GM12874 (cell line): ENCODE results near the gene CUEDC1.

Experiments
- CTCF ChIP-seq: IDR thresholded peaks from 2 replicates; pipeline ENCODE4 v1.5.1; 2011; ENCODE audit warnings: low read depth, mild to moderate bottlenecking, control low read depth, low read length, moderate library complexity; ENCODE audit not compliant: insufficient read depth

CUEDC1 gene

DNA sequence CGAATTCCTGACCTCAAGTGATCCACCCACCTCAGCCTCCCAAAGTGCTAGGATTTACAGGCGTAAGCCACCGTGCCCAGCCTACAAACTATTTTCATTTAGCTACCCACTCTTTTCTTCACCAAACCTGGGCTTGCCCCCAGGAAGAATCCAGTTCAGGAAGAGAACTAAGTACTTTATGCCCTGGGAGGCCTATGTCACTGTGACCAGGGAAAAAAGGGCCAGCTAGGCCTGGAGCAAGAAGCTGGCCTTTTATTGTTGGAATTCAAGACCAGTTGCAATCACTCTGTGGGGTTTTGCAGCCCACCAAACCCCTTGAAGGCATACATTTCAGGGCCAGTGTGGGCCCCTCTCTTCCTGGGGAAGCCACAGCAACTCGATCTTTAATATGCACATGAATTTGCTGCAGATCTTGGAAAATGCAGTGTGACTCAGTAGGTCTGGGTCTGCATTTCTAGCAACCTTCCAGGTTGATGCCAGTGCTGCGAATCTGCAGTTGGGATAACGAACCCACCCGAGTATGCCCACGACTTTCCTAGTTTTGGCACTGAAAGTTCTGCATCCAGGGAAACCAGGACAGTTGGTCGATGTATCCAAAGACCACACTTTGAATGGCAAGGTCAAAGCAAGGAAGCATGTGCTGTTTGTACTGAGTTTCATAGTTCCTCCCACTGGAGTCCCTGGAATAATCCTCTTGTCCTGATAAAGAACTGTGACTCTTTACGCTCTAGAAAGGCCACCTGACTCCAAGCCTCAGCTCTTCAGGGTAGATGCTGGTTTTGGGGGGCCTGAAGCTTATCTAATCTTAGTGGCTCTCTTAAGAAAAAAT, 98.2 kb downstream of the CUEDC1 start:
- no peak for TF ChIP-seq CTCF

GRCh38 chr17:57855391-57856035, 99.7 kb downstream of the CUEDC1 start:
- no peak for TF ChIP-seq CTCF

GRCh38 chr17:57853695-57854094, 101.5 kb downstream of the CUEDC1 start:
- TF ChIP-seq CTCF = no peak

DNA sequence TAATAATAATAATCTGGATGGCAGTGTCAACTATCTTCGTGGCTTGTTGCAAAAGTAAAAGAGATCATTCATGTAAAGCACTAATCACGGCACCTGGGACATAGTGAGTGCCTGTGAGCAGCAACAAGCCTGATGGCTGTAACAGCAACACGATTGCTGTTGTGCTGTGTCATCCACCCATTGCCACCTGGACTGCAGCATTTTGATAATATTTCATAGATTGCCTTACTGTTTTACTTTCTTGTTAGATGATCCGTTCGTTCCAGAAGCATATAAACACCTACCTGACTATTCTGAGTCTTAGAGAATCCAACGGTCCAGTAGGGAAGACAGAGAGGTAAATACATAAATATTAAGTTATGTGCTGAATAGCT, 102.3 kb downstream of the CUEDC1 start:
- TF ChIP-seq CTCF = no peak

DNA sequence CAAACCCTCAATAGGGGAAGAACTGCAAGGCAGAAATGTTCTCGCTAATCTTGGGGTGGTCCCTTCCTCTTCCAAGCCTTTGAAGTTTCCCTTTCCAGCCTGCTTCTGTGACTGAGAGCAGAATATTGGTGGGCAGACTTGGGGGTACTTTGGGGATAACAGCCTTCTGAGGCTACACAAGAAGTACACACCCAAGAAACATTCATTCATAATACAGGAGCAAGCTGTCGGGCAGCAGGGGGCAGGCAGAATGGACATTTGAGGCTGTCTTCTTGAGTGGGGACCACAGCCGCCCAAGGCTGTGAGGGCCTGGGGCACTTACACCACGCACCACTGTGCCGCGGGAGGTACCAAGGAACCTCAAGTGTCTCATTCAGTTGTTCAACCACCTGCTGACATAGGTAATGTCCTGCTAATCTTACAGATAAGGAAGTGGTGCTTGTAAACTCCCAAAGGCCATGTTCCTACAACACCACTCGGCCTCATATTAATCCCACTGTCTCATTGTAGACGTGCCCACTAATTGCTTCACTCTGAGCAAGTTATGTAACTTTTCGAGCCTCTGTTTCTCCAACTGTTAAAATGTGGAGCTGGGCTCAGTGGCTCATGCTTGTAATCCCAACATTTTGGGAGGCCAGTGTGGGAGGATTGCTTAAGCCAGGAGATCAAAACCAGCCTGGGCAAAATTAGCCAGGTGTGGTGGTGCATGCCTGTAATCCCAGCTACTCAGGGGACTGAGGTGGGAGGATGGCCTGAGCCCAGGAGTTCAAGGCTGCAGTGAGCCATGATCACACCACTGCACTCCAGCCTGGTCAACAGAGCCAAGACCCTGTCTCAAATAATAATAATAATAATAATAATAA, 102.9 kb downstream of the CUEDC1 start:
- no peak for TF ChIP-seq CTCF

DNA sequence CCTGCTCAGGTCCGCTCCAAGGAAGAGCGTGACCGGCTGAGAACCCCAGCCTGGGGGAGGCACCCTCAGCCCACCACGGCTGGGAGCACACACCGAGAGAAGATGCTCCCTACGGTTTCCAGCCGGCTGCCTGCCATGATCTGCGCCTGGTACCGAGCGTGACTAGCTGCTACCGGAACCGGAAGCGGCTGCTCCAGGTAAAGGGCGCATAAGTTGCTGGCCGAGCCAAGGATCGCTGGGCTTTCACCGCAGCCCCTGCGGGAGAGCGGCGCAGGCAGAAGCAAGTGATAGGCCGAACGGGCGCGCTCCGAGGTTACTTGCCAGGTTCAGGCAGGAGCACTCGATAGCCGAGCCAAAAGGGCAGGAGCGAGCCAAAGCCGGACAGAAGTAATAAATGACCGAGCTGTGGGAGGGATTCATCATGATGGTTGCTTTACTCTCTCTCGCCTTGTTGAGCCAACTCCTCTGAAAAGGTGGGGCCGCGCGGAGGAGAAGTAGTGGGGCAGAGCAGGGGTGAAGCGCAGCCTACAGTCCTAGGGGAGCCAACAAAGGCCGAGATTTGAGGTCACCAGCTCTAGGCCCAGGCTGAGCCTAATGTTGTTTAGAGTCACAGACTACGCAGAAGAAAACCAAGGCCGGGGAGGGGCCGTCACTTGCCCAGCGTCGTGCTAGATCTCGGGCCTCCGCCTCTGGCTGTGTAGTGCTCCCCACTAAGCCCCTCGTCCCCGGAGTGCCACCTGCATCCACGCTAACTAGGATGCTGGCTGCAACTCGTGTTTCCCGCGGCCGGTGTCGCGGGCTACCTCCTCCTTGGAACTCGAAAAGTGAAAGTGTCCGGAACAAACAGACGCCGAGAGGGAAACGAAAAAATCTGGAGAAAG, 105.1 kb downstream of the CUEDC1 start, which contains the start of gene MRPS23:
MRPS23 (minus strand) TSS at position 171 of the 881 bp plus-strand sequence; CDS start at position 137, 34 bp downstream.
- no peak for TF ChIP-seq CTCF
